GM18526 (cell line): ENCODE measurements around the gene RASL10A.

ENCODE experiments used
- POLR2A ChIP-seq: IDR thresholded peaks from 3 replicates; pipeline ENCODE4 v1.6.1; 2011; ENCODE audit not compliant: insufficient read length; ENCODE audit errors: extremely low read depth

The RASL10A gene

GRCh38 chr22:29270475-29271271, 44.8 kb downstream of the RASL10A start:
- no peak for TF ChIP-seq POLR2A

GRCh38 chr22:29269731-29270474, 45.6 kb downstream of the RASL10A start:
- TF ChIP-seq POLR2A: no peak

- no peak for TF ChIP-seq POLR2A
Observed at GRCh38 chr22:29269230-29269604, 46.3 kb downstream of the RASL10A start.

GRCh38 chr22:29268511-29269229, 46.8 kb downstream of the RASL10A start:
- TF ChIP-seq POLR2A: no peak

- peak; percentile 62 for TF ChIP-seq POLR2A
Observed at GRCh38 chr22:29267858-29268510, 47.5 kb downstream of the RASL10A start, which contains the start of the genes EWSR1 and RHBDD3. TSS of gene EWSR1 (plus strand) at chr22:29268268. CDS start at chr22:29268337, 69 bp downstream. TSS of gene RHBDD3 (minus strand) at chr22:29267981. CDS start at chr22:29265626, 2,355 bp downstream.

GRCh38 chr22:29267462-29267857, 48.0 kb downstream of the RASL10A start:
- peak; percentile 7 for TF ChIP-seq POLR2A

- no peak for TF ChIP-seq POLR2A
Observed at GRCh38 chr22:29266564-29267461, 48.7 kb downstream of the RASL10A start.

GRCh38 chr22:29265929-29266328, 49.6 kb downstream of the RASL10A start:
- no peak for TF ChIP-seq POLR2A

GRCh38 chr22:29265305-29265704, 50.2 kb downstream of the RASL10A start:
- no peak for TF ChIP-seq POLR2A

GRCh38 chr22:29263791-29264276, 51.7 kb downstream of the RASL10A start:
- TF ChIP-seq POLR2A: no peak
